Right atrium auricular region (tissue), 2 donors: ENCODE data around the gene SLC7A9. TPM values are rescaled to one million over a fixed set of nuclear protein-coding genes. Genes with fewer than 3 reads are reported as not detected.
"Not testable (repeated sequence)": the region's sequence is repeated elsewhere in the genome, so short reads cannot be mapped to it uniquely, and the experiment has no call there.

ENCODE experiments used
- DNase-seq: peaks from one replicate; pipeline ENCODE4 v3.0.0-alpha.2; 2019; ENCODE audit warnings: low spot score
- H3K27ac ChIP-seq, 2 donors: fragments of 200-600 bp; sonication (generic); 1 replicate in 1 of 2; 2 replicates in 1 of 2; pipeline ENCODE4 v1.5.1; 2016 to 2019
- H3K27me3 ChIP-seq, 2 donors: fragments of 200-600 bp; sonication (generic); one replicate each; pipeline versions ENCODE4 v1.5.1 to v1.6.0; 2017 to 2019
- H3K36me3 ChIP-seq: fragments of 200-600 bp; sonication (generic); one replicate; pipeline ENCODE4 v1.5.1; 2016
- H3K4me1 ChIP-seq, 2 donors: fragments of 200-600 bp; sonication (generic); one replicate each; pipeline versions ENCODE4 v1.5.1 to v1.6.0; 2017 to 2019
- H3K4me3 ChIP-seq, 2 donors: fragments of 200-600 bp; sonication (generic); 1 replicate in 1 of 2; 2 replicates in 1 of 2; pipeline ENCODE4 v1.5.1; 2017 to 2019; ENCODE audit warnings: mild to moderate bottlenecking in 1 of 2, moderate library complexity in 1 of 2
- H3K9me3 ChIP-seq, 2 donors: fragments of 200-600 bp; sonication (generic); one replicate each; pipeline ENCODE4 v1.5.1; 2019
- CTCF ChIP-seq, 2 donors: fragments of 200-600 bp; sonication (generic); IDR thresholded peaks; one replicate each; pipeline ENCODE4 v1.5.1; 2019; ENCODE audit warnings: antibody characterized with exemption in 2 of 2
- total RNA-seq, 2 donors: library from RNA; depleted of rRNA; stranded (reverse); fragments of >200 nt; gene quantifications; one replicate each; pipeline ENCODE4 v1.1.0, GENCODE V29; 2016

SLC7A9 gene
- total RNA-seq, 2 donors from 2014 or later = not detected

DNA sequence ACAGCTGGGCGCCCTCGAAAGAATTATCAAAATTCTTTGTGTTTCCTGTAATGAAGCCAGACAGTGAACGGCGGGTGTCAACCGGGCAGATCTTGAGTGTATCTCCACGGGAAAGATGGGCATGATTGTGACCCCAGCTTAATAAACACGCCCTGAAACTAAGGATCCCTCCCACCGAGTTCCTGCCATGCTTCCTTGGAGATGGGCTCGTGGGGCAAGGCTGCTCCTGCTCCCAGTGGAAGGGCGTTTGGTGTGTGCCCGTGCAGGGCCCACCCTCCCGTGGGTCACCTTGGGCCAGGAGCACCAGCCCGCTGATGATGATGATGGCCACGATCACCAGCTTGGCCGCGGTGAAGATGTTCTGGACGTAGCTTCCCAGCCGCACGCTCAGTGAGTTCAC is 7.4 kb downstream of the SLC7A9 start:
- no peak for TF ChIP-seq CTCF (IDR thresholded peaks at IDR 0.05)
- no peak for DNase-seq
- Histone ChIP-seq H3K27me3 (no peaks in the 10 kb centered on the region), H3K9me3 (no peaks in the 10 kb centered on the region), H3K27ac (no peak overlapping the region), H3K4me3 (no peak overlapping the region), H3K36me3 (no peaks in the 10 kb centered on the region), H3K4me1 (no peaks in the 10 kb centered on the region)

GRCh38 chr19:32861596-32861995 is 8.0 kb downstream of the SLC7A9 start:
- H3K27ac ChIP-seq = no peak overlapping the region
- no peaks in the 10 kb centered on the region for H3K9me3 ChIP-seq
- no peak for TF ChIP-seq CTCF (IDR thresholded peaks at IDR 0.05)
- H3K4me3 ChIP-seq = no peak overlapping the region
- no peaks in the 10 kb centered on the region for H3K4me1 ChIP-seq
- no peak for DNase-seq
- H3K36me3 ChIP-seq = no peaks in the 10 kb centered on the region
- no peaks in the 10 kb centered on the region for H3K27me3 ChIP-seq

DNA sequence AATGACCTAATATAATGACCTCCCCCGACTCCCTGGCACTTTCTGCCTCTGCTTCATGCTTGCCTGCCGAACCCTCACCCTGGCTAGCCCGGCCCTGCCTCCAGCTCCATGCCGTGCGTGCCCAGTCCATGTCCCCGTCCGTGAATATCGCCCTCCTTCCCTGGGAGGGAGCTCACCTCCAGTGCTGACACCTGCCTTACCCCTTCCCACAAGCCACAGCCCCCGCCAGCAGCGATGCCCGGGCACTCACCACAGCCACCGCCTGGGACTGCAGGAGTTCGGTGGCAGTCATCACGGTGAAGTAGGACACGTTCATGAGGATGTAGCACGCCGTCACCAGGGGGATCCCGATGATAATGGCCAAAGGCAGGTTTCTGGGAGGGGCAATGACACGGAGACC is 10.0 kb downstream of the SLC7A9 start:
- no peak for DNase-seq
- no peaks in the 10 kb centered on the region for H3K9me3 ChIP-seq
- H3K27ac ChIP-seq = no peak overlapping the region
- no peak for TF ChIP-seq CTCF (IDR thresholded peaks at IDR 0.05)
- no peaks in the 10 kb centered on the region for H3K27me3 ChIP-seq
- no peak overlapping the region for H3K4me3 ChIP-seq
- no peaks in the 10 kb centered on the region for H3K36me3 ChIP-seq
- H3K4me1 ChIP-seq = no peaks in the 10 kb centered on the region

DNA sequence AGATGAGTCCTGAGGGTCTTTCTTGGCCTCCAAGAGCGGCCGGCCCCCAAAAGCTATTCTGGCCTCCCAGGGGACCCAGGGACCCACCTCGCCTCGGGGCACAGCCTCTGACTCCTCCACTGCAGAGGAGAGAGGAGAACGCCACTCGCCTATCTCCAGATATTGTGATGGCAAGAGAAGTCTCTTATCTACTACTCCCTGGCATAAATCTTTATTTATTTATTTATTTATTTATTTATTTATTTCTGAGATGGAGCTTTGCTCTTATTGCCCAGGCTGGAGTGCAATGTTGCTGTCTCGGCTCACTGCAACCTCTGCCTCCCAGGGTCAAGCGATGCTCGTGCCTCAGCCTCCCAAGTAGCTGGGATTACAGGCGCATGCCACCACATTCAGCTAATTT is 11.0 kb downstream of the SLC7A9 start:
- Histone ChIP-seq H3K4me1 (no peaks in the 10 kb centered on the region), H3K4me3 (no peak overlapping the region), H3K9me3 (no peaks in the 10 kb centered on the region), H3K36me3 (no peaks in the 10 kb centered on the region), H3K27ac (no peak overlapping the region), H3K27me3 (no peaks in the 10 kb centered on the region)
- DNase-seq = no peak
- no peak for TF ChIP-seq CTCF (IDR thresholded peaks at IDR 0.05)

DNA sequence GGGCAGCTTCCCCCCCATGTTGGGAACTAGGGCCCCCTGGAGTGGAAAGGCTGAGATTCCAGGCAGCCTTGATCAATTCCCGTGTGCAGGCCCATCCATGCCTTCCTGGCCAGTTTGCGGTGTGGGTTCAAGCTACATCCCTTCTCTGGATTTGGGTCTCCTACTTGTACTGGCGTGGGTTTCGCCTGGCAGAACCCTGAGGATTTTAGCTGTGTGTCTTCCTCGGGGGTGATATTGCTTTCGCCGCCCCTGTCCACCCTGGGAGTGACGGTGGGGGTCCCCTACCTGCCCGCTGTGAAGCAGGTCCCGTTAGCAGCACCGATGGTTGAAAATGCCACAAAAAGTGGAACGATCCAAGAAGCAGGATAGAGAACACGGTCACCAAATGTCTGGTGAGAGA is 11.4 kb downstream of the SLC7A9 start:
- no peak for TF ChIP-seq CTCF (IDR thresholded peaks at IDR 0.05)
- DNase-seq = no peak
- Histone ChIP-seq H3K36me3 (no peaks in the 10 kb centered on the region), H3K4me1 (no peaks in the 10 kb centered on the region), H3K27ac (no peak overlapping the region), H3K27me3 (no peaks in the 10 kb centered on the region), H3K9me3 (no peaks in the 10 kb centered on the region), H3K4me3 (no peak overlapping the region)

GRCh38 chr19:32857584-32857983 is 12.0 kb downstream of the SLC7A9 start:
- H3K36me3 ChIP-seq = no peaks in the 10 kb centered on the region
- no peak overlapping the region for H3K4me3 ChIP-seq
- no peaks in the 10 kb centered on the region for H3K4me1 ChIP-seq
- no peak overlapping the region for H3K27ac ChIP-seq
- H3K9me3 ChIP-seq = no peaks in the 10 kb centered on the region
- no peaks in the 10 kb centered on the region for H3K27me3 ChIP-seq
- TF ChIP-seq CTCF (IDR thresholded peaks at IDR 0.05) = no peak
- no peak for DNase-seq

GRCh38 chr19:32856818-32857217 is 12.7 kb downstream of the SLC7A9 start:
- not testable (repeated sequence) for H3K27ac ChIP-seq, DNase-seq, H3K27me3 ChIP-seq, H3K36me3 ChIP-seq, H3K4me3 ChIP-seq, H3K9me3 ChIP-seq, H3K4me1 ChIP-seq
